Neural crest cell (in vitro differentiated cells): Measurements from ENCODE around the gene LSAMP. TPM values are rescaled to one million over a fixed set of nuclear protein-coding genes. Genes with fewer than 3 reads are reported as not detected.

ENCODE experiments used
- DNase-seq: peaks from one replicate; pipeline ENCODE4 v3.0.0; 2021; ENCODE audit warnings: low read depth, mixed read lengths, low spot score
- H3K27ac Mint-ChIP-seq: one replicate; pipeline ENCODE4 v1.8.0; 2021; ENCODE audit warnings: mild to moderate bottlenecking, mixed read lengths; ENCODE audit not compliant: unreplicated experiment
- H3K27me3 Mint-ChIP-seq: 2 replicates; pipeline ENCODE4 v1.8.0; 2021; ENCODE audit warnings: low read depth, mild to moderate bottlenecking, mixed read lengths
- H3K36me3 Mint-ChIP-seq: 2 replicates; pipeline ENCODE4 v1.8.0; 2021; ENCODE audit warnings: low read depth, mild to moderate bottlenecking, mixed read lengths
- H3K4me1 Mint-ChIP-seq: 2 replicates; pipeline ENCODE4 v1.8.0; 2021; ENCODE audit warnings: mixed read lengths
- H3K4me3 Mint-ChIP-seq: one replicate; pipeline ENCODE4 v1.8.0; 2021; ENCODE audit warnings: mild to moderate bottlenecking, mixed read lengths
- H3K9me3 Mint-ChIP-seq: 2 replicates; pipeline ENCODE4 v1.8.0; 2021; ENCODE audit warnings: mixed read lengths
- total RNA-seq: library from RNA; stranded (reverse); gene quantifications from 2 replicates; pipeline ENCODE4 v1.2.1, GENCODE V29; 2021
- TF ChIP-seq, protein P1 (sequence below): fragments of 200-600 bp; sonication (generic); conservative IDR thresholded peaks from 2 replicates; pipeline ENCODE4 v1.5.0; 2021; ENCODE audit warnings: antibody characterized with exemption, mild to moderate bottlenecking

Gene LSAMP
- total RNA-seq, 1 donor from 2014 or later = 36.7 TPM

DNA sequence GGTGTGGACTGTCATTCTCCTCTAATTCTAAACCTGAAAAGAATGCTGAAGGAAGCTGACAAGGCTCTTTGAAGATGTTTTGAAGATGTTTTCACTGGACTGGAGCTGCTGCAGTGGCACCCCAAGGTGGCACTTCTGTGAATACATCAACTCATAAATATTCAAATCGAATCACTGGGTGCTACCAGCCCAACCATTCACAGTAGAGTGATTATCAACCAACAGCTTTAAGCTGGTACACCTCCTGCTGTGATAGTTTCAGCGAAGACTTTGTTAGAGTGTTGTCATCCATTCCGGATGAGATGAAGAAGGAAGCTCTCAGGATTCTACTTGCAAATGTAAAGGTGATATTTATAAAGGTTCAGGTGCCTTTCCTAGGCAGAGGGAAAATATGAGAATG, 106.6 kb downstream of the LSAMP start:
- H3K36me3 Mint-ChIP-seq = peaks cover 2% of the 10 kb centered on the region
- DNase-seq = no peak
- no peaks in the 10 kb centered on the region for H3K9me3 Mint-ChIP-seq
- H3K27ac Mint-ChIP-seq = no peak overlapping the region
- no peak overlapping the region for H3K4me3 Mint-ChIP-seq
- H3K27me3 Mint-ChIP-seq = no peaks in the 10 kb centered on the region
- TF ChIP-seq, protein P1, sequence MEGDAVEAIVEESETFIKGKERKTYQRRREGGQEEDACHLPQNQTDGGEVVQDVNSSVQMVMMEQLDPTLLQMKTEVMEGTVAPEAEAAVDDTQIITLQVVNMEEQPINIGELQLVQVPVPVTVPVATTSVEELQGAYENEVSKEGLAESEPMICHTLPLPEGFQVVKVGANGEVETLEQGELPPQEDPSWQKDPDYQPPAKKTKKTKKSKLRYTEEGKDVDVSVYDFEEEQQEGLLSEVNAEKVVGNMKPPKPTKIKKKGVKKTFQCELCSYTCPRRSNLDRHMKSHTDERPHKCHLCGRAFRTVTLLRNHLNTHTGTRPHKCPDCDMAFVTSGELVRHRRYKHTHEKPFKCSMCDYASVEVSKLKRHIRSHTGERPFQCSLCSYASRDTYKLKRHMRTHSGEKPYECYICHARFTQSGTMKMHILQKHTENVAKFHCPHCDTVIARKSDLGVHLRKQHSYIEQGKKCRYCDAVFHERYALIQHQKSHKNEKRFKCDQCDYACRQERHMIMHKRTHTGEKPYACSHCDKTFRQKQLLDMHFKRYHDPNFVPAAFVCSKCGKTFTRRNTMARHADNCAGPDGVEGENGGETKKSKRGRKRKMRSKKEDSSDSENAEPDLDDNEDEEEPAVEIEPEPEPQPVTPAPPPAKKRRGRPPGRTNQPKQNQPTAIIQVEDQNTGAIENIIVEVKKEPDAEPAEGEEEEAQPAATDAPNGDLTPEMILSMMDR = no peak
- peaks cover 5% of the 10 kb centered on the region for H3K4me1 Mint-ChIP-seq

DNA sequence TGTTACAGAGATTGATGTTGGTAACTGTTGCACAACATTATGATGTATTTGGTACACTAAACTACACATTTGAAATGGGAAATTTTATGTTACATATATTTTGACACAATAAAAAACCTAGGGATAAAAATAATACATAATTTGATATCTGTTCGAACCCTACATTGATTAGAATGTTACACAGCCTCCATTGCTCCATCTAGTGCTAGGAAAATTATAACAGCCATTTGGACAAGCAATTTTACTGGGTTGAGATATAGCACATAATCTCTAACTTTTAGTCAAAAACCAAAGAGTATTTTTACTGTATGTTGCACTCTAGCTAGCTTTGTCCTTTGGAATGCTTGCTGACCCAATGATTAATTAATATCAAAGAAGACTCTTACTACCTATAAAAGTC, 108.1 kb downstream of the LSAMP start:
- Mint-ChIP-seq H3K36me3 (peaks cover 4% of the 10 kb centered on the region), H3K4me3 (no peak overlapping the region), H3K9me3 (peaks cover 3% of the 10 kb centered on the region), H3K27ac (no peak overlapping the region), H3K27me3 (no peaks in the 10 kb centered on the region), H3K4me1 (peaks cover 5% of the 10 kb centered on the region)
- no peak for DNase-seq
- TF ChIP-seq, protein P1 = peak; percentile 17

DNA sequence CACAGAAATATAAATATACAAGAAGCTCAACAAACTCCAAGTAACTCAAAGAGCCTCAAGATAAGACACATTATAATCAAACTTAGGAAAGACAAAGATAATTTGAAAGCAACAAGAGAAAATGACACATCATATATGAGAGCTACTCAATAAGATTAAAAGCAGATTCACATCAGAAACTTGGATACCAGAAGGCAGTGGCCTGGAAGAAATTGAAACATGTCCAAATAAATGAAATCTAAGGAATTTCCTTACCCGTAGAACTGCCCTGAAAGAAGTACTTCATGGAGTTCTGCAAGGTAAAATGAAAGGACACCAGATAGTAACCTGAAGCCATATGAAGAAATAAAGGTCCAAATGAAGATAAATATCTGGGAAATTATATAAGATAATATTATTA, 113.9 kb downstream of the LSAMP start:
- no peak overlapping the region for H3K4me3 Mint-ChIP-seq
- no peaks in the 10 kb centered on the region for H3K27me3 Mint-ChIP-seq
- TF ChIP-seq, protein P1 = no peak
- H3K9me3 Mint-ChIP-seq = peaks cover 6% of the 10 kb centered on the region
- no peak for DNase-seq
- no peak overlapping the region for H3K27ac Mint-ChIP-seq
- H3K36me3 Mint-ChIP-seq = peaks cover 11% of the 10 kb centered on the region
- no peaks in the 10 kb centered on the region for H3K4me1 Mint-ChIP-seq

DNA sequence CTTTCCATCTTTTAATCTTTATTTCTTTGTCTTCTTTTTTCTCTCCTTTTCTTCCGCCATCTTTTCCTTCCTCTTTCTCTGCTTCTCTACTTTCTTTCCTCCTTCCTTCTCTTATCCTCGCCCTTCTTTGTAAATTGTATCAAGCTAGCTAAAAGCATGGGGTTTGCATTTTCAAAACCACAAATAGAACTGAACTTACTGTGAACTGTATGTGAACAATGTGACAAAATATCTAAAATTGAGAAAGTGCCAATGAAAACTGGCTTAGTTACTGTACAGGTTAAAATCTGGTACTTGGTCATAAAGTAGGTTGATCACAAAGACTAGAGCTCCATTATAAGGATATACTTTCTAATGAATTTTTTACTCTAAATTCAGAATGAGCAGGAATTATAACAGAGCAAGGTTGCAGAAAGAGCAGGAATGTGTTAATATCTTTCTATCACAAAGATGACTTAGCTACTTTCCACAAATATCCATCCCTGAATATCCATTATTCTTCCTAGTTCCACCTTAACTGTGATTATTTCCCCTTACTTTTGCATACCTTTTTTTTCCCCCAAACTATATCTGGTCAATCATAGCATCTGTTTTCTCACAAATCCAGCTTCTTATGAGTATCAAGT, 122.4 kb downstream of the LSAMP start:
- peaks cover 10% of the 10 kb centered on the region for H3K4me1 Mint-ChIP-seq
- no peaks in the 10 kb centered on the region for H3K9me3 Mint-ChIP-seq
- H3K27ac Mint-ChIP-seq = peak overlapping the region; percentile 46
- no peaks in the 10 kb centered on the region for H3K27me3 Mint-ChIP-seq
- no peak for DNase-seq
- no peak overlapping the region for H3K4me3 Mint-ChIP-seq
- TF ChIP-seq, protein P1 = no peak
- H3K36me3 Mint-ChIP-seq = no peaks in the 10 kb centered on the region

DNA sequence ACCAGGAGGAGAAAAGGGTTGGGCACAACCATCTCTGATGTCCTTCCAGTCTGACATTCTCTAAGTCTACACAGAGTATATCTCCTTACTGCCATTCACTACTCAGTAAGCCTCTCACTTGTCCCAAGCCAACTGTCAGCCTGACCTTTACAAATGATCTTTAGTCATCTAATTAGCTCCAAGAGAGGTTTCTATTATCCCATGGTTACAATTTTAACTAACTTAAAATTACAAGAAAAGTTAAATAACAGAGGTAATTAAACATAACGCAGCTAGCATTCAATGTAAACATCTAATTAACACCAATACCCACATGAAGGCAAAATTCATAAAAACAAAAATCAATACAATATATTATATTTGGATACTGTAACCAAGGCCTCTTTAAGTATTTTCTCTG, 126.9 kb downstream of the LSAMP start:
- H3K27ac Mint-ChIP-seq = no peak overlapping the region
- no peaks in the 10 kb centered on the region for H3K36me3 Mint-ChIP-seq
- TF ChIP-seq, protein P1 = no peak
- no peak overlapping the region for H3K4me3 Mint-ChIP-seq
- H3K27me3 Mint-ChIP-seq = no peaks in the 10 kb centered on the region
- no peak for DNase-seq
- H3K9me3 Mint-ChIP-seq = no peaks in the 10 kb centered on the region
- peaks cover 10% of the 10 kb centered on the region for H3K4me1 Mint-ChIP-seq

DNA sequence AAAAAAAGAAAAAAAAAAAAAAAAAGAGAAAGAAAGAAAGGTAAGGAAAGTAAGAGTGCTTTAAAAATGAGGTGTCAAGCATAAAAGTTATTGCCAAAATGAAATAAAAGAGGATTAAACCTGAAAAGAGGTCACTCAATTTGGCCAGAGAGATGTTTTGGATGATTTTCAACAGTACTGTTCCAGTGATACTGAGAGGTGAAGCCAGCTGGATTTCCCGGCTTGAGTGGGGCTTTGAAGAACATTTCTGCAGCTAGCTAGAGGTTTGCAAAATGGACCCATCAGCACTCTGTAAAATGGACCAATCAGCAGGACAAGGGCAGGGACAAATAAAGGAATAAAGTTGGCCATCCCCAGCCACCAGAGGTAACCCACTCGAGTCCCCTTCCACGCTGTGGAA, 128.5 kb downstream of the LSAMP start:
- no peak overlapping the region for H3K4me3 Mint-ChIP-seq
- H3K27ac Mint-ChIP-seq = no peak overlapping the region
- H3K9me3 Mint-ChIP-seq = no peaks in the 10 kb centered on the region
- DNase-seq = no peak
- no peaks in the 10 kb centered on the region for H3K36me3 Mint-ChIP-seq
- H3K4me1 Mint-ChIP-seq = peaks cover 10% of the 10 kb centered on the region
- no peaks in the 10 kb centered on the region for H3K27me3 Mint-ChIP-seq
- TF ChIP-seq, protein P1 = no peak
